Measurements from ENCODE around the gene CPNE2.
"Not testable (repeated sequence)": the region's sequence is repeated elsewhere in the genome, so short reads cannot be mapped to it uniquely, and the experiment has no call there.

The CPNE2 gene

GRCh38 chr16:57178793-57179212 is 86.4 kb downstream of the CPNE2 start:
- DNase-seq = no peak

DNA sequence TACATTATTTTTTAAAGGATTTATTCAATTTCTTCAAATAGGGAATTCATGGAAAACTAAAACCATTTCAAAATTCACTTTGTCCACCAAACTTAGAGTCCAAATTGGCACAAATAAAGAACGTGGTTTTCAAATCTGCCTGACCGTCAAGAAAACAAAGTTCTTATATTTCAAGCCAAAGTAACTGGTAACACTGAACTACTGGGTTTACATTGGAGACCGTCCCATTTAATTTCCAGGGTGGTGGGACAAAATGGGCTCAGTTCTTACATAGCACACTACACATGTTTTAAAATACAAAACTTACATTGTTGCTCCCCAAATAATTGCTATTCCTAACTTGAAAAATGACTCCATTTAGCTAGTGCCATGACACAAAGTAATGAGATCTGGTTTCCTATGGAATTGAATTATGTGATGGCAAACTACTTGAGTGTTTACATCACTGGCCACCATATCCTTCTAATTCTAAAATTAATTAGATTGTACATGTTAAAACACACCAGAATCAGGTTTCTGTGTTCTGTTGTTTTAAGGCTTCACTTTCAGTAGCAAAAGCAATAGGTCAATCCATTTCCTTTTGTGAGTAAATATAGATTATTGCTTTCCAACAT is 86.9 kb downstream of the CPNE2 start:
- no peak for DNase-seq

DNA sequence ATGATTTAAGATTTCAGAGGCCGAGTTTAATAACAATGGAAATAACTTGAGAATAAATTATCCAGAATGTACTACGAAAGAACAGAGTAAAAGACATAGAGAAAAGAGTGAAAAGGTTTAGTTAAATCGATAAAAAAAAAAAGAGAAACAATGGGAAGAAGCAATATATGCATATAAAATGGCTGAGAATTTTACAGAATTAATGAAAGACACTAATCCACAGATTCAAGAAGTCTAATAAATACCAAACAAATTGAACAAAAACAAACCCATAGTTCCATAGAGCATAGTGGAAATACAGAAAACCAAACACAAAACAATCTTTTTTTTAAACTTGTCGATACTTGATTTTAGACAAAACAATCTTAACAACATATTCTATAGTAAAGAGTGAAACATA is 91.7 kb downstream of the CPNE2 start:
- DNase-seq = no peak

- no peak for DNase-seq
Measured at GRCh38 chr16:57184887-57185445, 92.6 kb downstream of the CPNE2 start.

GRCh38 chr16:57185446-57185944 is 93.1 kb downstream of the CPNE2 start:
- no peak for DNase-seq

GRCh38 chr16:57185945-57186871 is 93.8 kb downstream of the CPNE2 start, which contains the start of the genes PSME3IP1 and RSPRY1:
Gene PSME3IP1 (minus strand): TSS chr16:57186039. CDS start chr16:57173854, 12,185 bp downstream.
Gene RSPRY1 (plus strand): TSS chr16:57186329. CDS start chr16:57204659, 18,330 bp downstream.
- peak; percentile 98 for DNase-seq

DNA sequence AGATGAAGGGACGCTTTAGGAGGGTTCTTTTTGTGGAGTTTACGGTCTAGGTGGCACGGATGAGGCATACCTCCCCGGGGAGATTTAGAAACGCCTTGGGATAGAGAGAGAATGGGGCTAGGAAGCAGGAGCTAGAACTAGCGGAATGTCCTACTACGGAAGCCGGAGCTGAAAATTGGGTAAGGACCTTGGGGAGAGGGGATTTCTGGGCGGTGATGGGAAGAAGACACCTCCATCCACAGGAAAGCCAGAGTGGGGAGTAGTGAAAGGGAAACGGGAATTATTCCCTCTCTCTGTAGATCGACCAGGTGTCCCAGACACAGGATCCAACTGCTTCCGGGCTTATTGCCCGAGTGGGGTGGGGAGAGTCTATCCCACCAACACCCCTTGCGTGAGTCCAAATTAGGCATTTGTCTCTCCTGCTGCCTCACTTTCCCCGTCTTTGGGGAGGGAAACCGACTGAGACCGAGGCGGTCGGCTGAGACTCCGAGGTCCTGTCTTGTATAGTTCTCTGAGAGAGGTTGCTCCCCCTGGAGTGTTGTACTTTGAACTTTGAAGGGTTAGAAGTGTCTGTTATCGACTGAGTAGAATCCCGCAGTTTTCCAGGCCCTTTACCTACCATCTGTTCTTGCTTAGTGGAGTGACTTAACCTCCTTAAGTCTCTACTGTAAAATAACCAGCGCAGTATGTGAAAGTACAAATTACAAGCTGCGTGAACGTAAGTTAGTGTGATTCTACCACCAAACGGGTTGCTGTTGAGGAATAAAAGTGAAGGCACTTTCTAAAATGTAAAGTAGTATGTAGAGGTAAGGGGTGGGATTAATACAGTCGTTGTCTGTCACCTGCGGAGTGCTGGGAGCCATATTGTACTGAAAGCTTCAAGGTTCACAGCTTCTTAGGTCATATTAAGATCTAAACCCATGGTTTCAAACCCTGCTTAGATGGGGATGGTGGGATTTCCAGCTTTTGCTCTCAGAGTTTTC is 94.8 kb downstream of the CPNE2 start:
- DNase-seq = peak; percentile 60

- not testable (repeated sequence) for DNase-seq
Measured at GRCh38 chr16:57187902-57188710, 95.7 kb downstream of the CPNE2 start.

DNA sequence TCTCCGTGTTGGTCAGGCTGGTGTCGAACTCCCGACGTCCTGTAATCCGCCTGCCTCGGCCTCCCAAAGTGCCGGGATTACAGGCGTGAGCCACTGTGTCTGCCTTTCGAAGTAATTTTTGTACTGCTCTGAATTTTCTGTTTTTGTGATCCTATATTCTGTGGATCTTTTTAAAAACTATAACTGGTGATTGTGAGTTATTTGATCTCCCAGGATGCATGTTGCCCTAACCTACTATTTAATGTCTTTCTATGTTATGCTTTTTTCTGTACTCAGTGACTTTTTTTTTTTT is 96.3 kb downstream of the CPNE2 start:
- no peak for DNase-seq

DNA sequence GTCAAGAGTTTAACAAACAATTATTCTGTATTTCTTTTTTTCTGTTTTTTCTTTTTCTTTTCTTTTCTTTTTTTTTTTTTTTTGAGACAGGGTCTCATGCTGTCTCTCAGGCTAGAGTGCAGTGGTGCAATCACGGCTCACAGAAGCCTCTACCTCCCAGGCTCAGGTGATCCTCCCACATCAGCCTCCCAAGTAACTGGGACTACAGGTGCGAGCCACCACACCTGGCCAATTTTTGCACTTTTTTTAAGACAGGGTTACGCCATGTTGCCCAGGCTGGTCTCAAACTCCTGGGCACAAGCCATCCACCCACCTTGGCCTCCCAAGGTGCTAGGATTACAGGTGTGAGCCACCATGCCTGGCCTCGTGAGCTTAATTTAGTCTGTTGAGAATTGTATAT is 97.1 kb downstream of the CPNE2 start:
- DNase-seq = not testable (repeated sequence)

DNA sequence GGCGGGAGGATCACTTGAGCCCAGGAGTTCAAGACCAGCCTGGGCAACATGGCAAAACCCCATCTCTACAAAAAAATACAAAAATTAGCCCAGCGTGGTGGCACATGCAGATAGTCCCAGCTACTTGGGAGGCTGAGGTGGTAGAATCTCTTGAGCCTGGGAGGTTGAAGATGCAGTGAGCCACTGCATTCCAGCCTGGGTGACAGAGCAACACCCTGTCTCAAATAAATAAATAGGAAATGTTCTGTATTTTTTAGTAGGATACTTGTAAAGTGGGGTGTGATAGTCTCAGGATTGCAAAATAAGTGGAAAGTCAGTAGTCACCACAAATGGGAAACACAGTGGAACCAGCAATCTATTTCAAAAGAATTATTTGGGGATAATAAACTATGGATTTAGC is 97.8 kb downstream of the CPNE2 start:
- no peak for DNase-seq

DNA sequence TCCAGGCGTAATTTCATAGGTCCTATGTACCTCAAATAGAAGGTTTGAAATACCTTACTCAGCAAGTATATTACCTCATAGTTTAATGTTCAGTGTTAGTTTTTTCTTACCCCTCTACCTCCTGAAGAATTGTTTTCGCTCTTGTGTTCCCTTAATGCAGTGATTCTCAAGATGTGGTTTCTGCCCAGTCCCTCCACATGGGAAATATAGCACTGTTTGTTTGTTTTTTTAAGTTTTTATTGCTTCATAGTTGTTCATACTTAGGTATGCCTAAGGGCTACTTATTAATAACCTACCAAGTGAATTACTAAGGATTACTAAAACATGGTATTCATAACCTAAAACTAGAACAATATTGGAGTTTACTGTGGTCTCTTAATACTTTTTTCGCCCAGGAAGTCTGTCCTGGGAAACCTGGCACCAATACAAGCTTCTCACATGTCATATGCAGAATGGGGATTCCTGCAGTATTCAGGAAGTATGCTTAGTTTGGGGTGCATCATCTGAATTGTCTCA is 98.7 kb downstream of the CPNE2 start:
- no peak for DNase-seq

- DNase-seq = no peak
Measured at GRCh38 chr16:57192146-57192545, 99.8 kb downstream of the CPNE2 start.

DNA sequence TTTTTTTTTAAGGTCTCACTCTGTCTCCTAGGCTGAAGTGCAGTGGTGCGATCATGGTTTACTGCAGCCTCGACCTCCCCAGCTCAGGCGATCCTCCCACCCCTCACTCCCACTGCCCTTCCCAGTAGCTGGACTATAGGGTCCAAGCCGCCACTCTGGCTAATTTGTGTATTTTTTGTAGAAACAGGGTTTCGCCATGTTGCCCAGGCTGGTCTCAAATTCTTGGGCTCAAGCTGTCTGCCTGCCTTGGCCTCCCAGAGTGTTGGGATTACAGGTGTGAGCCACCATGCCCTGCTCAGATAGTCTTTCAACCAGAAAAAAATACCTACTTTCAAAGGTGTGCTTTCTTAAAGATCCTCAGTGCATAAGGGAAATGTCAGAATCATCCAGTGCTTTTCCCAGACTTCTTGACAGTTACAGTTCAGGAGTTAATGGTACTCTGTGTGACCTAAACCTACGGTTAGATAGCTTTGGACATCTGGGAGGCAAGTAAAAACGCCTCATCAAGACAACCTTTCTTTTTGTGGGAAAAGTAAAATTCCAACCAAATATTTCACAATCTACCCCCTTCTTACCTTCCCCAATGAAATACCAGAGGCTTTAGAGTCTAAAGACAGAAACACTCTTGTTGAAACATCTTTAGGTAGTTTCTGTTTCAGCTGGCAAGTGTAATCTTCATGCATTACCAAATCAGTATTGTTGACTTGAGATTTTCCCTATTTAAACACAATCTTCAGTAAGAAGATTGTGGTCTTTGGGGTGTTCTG is 100.5 kb downstream of the CPNE2 start:
- no peak for DNase-seq

DNA sequence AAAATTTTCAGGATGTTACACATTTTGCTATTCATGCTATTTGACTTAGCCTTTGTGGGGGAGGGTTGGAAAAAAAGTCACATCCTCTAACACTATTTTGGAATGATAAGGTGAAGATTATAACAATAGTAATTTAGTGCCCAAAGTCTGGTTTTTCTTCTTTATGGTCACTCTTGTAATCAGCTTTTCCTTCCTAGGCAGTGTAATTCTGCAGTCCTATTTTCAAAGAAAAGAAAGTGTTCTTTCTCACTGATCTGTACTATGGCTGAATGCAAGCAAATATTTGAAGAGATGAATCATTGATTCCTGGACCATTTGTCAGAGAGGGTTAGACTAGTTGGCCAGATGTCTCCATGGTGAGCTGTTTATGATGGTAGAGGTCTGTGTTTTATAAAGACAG is 102.1 kb downstream of the CPNE2 start:
- DNase-seq = no peak

GRCh38 chr16:57196286-57196685 is 103.9 kb downstream of the CPNE2 start:
- DNase-seq = no peak

DNA sequence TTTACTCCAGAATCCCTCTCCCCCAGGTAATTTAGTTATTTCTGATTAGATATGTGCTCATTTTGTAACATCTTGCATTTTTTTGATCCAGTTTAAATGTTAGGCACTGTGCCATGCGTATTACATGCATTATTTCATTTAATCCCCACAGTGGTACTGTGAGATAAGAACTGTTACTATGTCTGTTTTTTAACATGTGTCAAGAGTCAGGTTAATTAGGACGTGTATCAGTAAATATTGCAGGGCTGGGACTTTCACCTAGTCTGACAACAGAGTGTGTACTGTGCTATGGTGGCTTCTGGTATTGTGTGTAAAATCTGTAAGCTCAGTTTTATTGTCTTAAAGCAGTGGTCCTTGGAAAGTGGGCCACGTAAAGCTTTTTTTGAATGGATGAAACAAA is 104.4 kb downstream of the CPNE2 start:
- DNase-seq = no peak
